Stimulated activated CD8-positive, alpha-beta memory T cell treated with anti-CD3 and anti-CD28 coated beads, Interleukin-7, amount 100 ng/mL, for 24 hours (primary cell): ENCODE data around the gene CHI3L2.
A peak's percentile ranks its signal among the peaks of the same experiment; 100 is the strongest.
"Not testable (repeated sequence)": the region's sequence is repeated elsewhere in the genome, so short reads cannot be mapped to it uniquely, and the experiment has no call there.

Experiments
- DNase-seq: peaks from one replicate; pipeline ENCODE4 v3.0.0-alpha.2; 2020; ENCODE audit warnings: low read depth

CHI3L2 gene

GRCh38 chr1:111202366-111202706 lies 25.2 kb upstream of the CHI3L2 start:
- DNase-seq, result no peak

- no peak for DNase-seq
Observed at GRCh38 chr1:111202707-111203623, 24.5 kb upstream of the CHI3L2 start.

GRCh38 chr1:111203681-111204200 lies 23.8 kb upstream of the CHI3L2 start:
- peak; percentile 67 for DNase-seq

- peak; percentile 34 for DNase-seq
Observed at GRCh38 chr1:111204201-111204982, 23.1 kb upstream of the CHI3L2 start.

GRCh38 chr1:111204983-111205713 lies 22.4 kb upstream of the CHI3L2 start:
- DNase-seq, result no peak

- DNase-seq, result no peak
Observed at GRCh38 chr1:111205714-111206050, 21.8 kb upstream of the CHI3L2 start.

- DNase-seq, result no peak
Observed at GRCh38 chr1:111208921-111209320, 18.6 kb upstream of the CHI3L2 start.

- DNase-seq, result no peak
Observed at GRCh38 chr1:111209622-111210021, 17.9 kb upstream of the CHI3L2 start.

GRCh38 chr1:111211921-111212320 lies 15.6 kb upstream of the CHI3L2 start:
- DNase-seq, result no peak

GRCh38 chr1:111212634-111213335 lies 14.7 kb upstream of the CHI3L2 start:
- DNase-seq, result no peak

GRCh38 chr1:111213412-111213811 lies 14.1 kb upstream of the CHI3L2 start:
- no peak for DNase-seq

- DNase-seq, result no peak
Observed at GRCh38 chr1:111214074-111214801, 13.3 kb upstream of the CHI3L2 start.

GRCh38 chr1:111214884-111215283 lies 12.6 kb upstream of the CHI3L2 start:
- DNase-seq, result peak; percentile 37

- not testable (repeated sequence) for DNase-seq
Observed at GRCh38 chr1:111215285-111215684, 12.2 kb upstream of the CHI3L2 start.

- no peak for DNase-seq
Observed at GRCh38 chr1:111216751-111217150, 10.8 kb upstream of the CHI3L2 start.

- DNase-seq, result no peak
Observed at GRCh38 chr1:111217183-111217910, 10.2 kb upstream of the CHI3L2 start.

GRCh38 chr1:111218701-111219556 lies 8.6 kb upstream of the CHI3L2 start:
- DNase-seq, result no peak

- DNase-seq, result no peak
Observed at GRCh38 chr1:111219557-111220286, 7.8 kb upstream of the CHI3L2 start.
